ENCODE results near the gene C3orf20.

The C3orf20 gene

GRCh38 chr3:14674841-14675240 is at the start of gene C3orf20:
TSS of gene C3orf20 (plus strand) at chr3:14675141. CDS start at chr3:14682714, 7,573 bp downstream.
- no peak for DNase-seq

DNA sequence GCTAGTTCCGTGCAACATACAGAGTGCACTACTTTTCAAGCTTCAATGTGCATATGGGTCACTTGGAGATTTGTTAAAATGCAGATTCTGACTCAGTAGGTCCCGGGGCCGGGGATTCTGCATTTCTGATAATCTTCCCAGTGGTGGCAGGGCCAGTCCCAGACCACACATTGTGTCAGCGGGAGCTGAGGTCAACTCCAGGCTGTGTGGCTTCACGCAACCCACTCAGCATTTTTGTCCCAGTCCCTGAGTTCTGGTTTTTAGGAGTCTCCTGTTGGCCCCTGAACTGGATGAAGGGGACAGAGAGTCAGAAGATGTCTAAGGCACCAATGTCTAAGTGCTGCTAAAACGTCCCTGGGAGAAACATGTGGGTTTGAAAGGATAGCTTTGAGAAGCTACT is 49.5 kb upstream of the C3orf20 start:
- DNase-seq = no peak

GRCh38 chr3:14627815-14628214 is 47.1 kb upstream of the C3orf20 start:
- DNase-seq = no peak

GRCh38 chr3:14628406-14628805 is 46.5 kb upstream of the C3orf20 start:
- DNase-seq = no peak

- DNase-seq = no peak
Observed at GRCh38 chr3:14630404-14631100, 44.4 kb upstream of the C3orf20 start.

- DNase-seq = no peak
Observed at GRCh38 chr3:14631101-14631497, 43.8 kb upstream of the C3orf20 start.

GRCh38 chr3:14631687-14632441 is 43.1 kb upstream of the C3orf20 start:
- no peak for DNase-seq

DNA sequence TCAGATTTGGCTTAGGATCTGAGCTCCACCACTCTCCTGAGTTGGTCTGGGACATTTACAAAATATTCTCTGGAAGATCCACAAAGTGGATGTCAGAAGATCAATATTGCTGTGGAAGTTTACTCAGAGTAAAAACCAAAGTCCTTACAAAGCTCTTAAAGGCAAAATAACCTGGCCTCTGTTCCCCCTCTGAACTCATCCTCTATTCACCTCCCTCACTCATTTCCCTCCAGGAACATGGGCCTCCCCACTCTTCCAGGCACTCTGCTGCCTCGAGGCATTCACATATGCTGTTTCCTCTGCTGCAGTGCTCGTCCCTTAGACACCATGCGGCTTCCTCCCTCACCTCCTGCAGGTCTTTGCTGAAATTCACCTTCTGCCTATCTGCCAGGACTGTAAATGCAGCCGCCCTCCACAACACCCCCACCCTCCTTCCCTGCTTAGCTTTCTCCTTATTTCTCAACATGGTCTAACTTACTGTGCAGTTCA is 42.5 kb upstream of the C3orf20 start:
- no peak for DNase-seq

- no peak for DNase-seq
Observed at GRCh38 chr3:14633417-14633816, 41.5 kb upstream of the C3orf20 start.

DNA sequence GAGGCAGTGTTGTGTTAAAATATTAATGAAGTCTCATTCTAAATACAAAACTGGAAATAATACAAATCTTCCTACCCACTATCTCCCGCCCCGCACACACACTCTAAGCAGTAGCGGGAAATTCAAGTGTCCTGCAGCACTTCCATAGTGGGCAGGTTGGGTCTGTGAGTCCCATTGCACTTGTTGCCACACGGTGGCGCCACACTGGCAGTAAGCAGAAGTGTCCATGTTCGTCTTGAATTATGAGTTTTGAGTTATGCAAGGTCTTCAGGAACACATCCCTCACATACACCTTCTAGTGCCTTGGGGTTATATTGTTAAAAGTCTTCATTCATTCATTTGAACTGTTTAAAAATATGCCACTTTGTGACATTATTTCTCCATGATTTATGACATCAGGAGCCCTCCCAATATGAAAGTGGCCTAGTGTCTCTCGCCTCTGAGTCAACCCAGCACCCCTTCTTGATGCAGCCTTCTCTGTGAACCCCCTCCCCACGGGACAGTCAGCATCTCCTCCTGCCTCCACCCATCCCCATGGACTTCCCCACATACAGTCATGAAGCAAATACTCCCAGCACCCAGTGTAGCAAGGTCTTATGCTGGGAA is 41.0 kb upstream of the C3orf20 start:
- DNase-seq = peak in 2 of 4 experiments; percentile 3 to 34

GRCh38 chr3:14634763-14635400 is 40.1 kb upstream of the C3orf20 start:
- DNase-seq = no peak

DNA sequence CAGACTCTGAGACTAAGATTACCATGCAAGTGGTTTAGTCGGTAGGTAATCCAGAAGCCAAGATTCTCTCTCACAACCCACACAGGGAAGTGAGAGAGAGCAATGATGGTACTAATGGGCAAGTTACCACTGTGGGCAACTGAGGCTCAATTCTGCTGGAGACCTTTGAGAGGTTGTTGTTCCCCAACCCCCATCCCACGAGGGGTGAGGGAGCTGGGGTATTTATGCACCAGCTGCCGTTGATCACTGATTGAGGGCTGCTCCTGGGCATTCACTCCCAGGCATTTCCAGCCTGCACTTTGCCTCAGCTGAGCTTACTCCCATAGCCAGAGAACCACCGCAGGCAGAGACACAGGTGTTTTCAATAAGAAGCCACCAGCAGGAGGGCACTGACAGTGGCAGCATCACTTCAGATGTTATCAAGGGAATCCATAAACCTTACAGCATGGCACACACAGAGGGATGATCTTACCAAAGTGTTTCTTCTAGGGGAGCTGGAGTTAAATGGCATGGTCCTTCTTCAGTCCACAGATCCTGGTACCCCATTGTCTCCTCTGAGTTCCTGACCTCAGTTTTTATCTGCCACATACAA is 38.3 kb upstream of the C3orf20 start:
- DNase-seq = no peak

DNA sequence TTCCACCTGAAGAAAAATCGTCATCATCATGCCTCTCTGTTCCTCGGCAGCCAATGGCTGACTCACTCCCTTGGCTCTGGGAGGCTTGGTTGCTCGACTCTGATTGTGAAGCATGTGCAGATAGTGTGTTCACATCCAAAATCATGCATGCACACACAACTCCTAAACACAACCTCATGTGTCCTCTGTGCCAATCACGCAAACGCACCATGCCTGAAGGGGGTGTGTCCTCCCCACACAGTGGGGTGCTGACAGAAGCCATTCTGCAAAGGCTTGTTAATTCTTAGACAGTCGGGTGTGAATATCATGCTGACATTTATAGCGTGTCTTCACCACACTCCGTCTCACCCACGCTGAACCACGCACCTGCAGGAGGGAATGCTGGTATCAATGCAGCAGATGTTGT is 34.8 kb upstream of the C3orf20 start:
- DNase-seq = no peak

DNA sequence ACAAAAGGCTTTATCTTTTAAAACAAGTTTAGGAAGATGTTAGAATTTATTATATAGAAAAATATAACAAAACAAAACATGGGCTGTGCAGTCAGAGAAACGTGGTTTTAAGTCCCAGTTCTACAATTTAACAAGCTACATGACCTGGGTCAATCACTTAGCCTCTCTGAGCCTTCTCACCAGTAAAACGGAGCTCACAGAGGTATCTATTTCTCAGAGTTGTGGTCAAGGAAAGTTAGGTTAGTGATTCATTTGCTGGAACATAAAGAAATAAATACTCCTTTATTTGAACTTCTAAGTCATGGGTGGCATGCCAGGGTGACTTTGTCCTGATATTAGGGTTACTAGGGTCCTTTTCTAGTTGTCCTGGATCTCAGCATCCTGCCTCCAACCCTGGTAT is 34.2 kb upstream of the C3orf20 start:
- DNase-seq = no peak

- no peak for DNase-seq
Observed at GRCh38 chr3:14641346-14641745, 33.6 kb upstream of the C3orf20 start.

DNA sequence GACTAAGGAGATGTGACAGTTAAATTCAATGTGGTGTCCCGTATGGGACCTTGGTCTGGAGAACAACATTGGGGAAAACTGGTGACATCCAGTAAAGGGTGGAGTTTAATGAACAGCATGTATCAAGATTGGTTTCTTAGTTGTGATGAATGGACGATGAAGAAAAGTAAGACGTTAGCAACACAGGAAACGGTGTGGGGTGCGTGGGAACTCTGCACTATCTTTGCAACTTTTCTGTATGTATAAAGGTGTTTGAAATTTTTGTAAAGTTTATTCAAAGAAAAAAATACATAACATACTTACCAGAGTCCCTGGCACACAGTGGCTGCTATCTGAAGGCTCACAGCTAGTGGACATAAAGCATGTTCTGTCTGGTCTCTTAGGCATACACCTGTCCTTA is 29.5 kb upstream of the C3orf20 start:
- DNase-seq = no peak

DNA sequence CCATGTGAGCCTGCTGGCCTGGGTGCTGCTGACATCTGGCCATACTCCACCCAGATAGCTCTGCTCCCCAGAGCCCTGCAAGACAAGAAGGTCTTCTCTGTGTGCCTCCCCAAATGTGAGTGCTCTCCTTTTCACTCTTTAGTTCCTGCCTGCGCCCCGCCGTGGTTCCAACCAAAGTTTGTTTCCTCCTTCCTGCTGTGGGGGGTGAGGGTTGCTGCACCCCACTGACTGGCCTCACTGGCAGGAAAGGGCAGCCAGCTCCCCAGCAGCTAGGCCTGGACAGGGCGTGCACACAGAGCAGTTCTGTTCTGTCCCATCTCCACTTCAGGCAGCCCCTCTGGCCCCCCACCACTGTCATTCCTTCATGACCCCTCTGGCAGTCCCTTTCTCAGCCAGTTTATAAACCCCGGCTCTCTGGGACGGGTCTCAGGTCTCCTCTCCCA is 28.8 kb upstream of the C3orf20 start:
- no peak for DNase-seq

- DNase-seq = no peak
Observed at GRCh38 chr3:14646589-14647413, 28.1 kb upstream of the C3orf20 start.

- DNase-seq = no peak
Observed at GRCh38 chr3:14647976-14648955, 26.7 kb upstream of the C3orf20 start.

DNA sequence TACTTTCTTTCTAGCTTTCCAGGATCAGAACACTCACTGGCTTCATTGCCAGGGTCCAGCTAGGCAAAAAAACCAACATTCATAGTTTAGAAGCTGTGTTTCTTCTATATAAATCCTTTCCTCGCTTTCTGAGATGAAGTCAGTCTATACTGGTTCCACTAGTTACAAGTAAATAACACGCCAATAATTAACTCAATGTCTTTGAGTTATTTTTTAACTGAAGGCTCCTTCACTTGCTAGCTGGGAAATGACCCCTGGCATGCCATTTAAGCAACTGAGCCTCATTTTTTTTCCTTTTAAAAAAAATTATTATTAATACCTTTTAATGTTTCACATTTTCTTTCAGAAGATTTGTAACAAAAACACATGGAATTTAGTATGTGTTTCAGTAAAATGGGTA is 25.5 kb upstream of the C3orf20 start:
- no peak for DNase-seq

DNA sequence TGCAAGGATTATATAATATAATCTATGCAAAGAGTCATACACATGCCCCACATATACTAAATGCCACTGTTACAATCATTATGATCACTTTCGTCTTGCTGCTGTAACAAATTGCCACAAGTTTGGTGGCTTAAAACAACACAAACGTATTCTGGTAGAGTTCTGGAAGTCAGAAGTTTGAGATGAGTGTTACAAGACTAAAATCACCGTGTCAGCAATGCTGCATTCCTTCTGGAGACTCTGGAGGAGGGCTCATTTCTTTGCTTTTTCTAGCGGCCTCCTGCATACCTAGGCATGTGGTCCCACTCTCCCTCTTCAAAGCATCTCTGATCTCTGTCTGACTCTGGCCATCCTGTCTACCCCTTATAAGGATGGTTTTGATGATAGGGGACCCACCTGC is 24.7 kb upstream of the C3orf20 start:
- DNase-seq = no peak
